Tibial nerve (tissue), 4 donors: ENCODE measurements around the gene TMEM237. TPM values are rescaled to one million over a fixed set of nuclear protein-coding genes. Genes with fewer than 3 reads are reported as not detected.

Experiments
- DNase-seq, 2 donors: peaks; one replicate each; pipeline ENCODE4 v3.0.0-alpha.2; 2019; ENCODE audit warnings: low spot score in 2 of 2
- H3K27ac ChIP-seq, 4 donors: fragments of 200-600 bp; sonication (generic) in 3 of 4; one replicate each; pipeline ENCODE4 v1.5.1; 2017 to 2019; ENCODE audit warnings: mild to moderate bottlenecking in 1 of 4
- H3K27me3 ChIP-seq, 2 donors: fragments of 200-600 bp; sonication (generic) in 1 of 2; one replicate each; pipeline versions ENCODE4 v1.5.1 to v1.6.0; 2017 to 2019
- H3K36me3 ChIP-seq, 3 donors: fragments of 200-600 bp; sonication (generic); one replicate each; pipeline ENCODE4 v1.5.1; 2018 to 2019
- H3K4me1 ChIP-seq, 4 donors: fragments of 200-600 bp; sonication (generic) in 3 of 4; one replicate each; pipeline ENCODE4 v1.5.1; 2017 to 2019
- H3K4me3 ChIP-seq, 4 donors: fragments of 200-600 bp; sonication (generic) in 3 of 4; one replicate each; pipeline ENCODE4 v1.5.1; 2017 to 2019; ENCODE audit warnings: mild to moderate bottlenecking in 1 of 4, moderate library complexity in 1 of 4
- H3K9me3 ChIP-seq, 4 donors: fragments of 200-600 bp; sonication (generic) in 3 of 4; one replicate each; pipeline ENCODE4 v1.5.1; 2017 to 2019
- CTCF ChIP-seq, 5 experiments: fragments of 200-600 bp in 3 of 5; fragments of 450-650 bp in 2 of 5; sonication (generic) in 3 of 5; IDR thresholded peaks; one replicate each; pipeline ENCODE4 v1.5.1; 2016 to 2019; ENCODE audit warnings: antibody characterized with exemption in 5 of 5, mild to moderate bottlenecking in 3 of 5, moderate library complexity in 2 of 5
- EP300 ChIP-seq, 2 donors: sonication (generic); formaldehyde crosslinking; IDR thresholded peaks; one replicate each; pipeline ENCODE4 v1.6.1; 2017; ENCODE audit warnings: antibody characterized with exemption in 2 of 2, mild to moderate bottlenecking in 1 of 2
- POLR2A ChIP-seq, 2 donors: fragments of 450-650 bp; IDR thresholded peaks; one replicate each; pipeline ENCODE4 v1.6.1; 2017; ENCODE audit warnings: antibody characterized with exemption in 2 of 2, mild to moderate bottlenecking in 2 of 2, moderate library complexity in 2 of 2
- WGBS, 2 donors: methylation state at CpG; one replicate each; pipeline ENCODE4 v1.1.5; 2018; 5-methylcytosine and 5-hydroxymethylcytosine counted together
- total RNA-seq, 4 donors: library from RNA; depleted of rRNA; stranded (reverse); fragments of >200 nt; gene quantifications; one replicate each; pipeline ENCODE4 v1.1.0, GENCODE V29; 2016

The TMEM237 gene
- total RNA-seq, 4 donors from 2014 or later: 7.2 to 32.1 (median 21.1) TPM

- no peak for DNase-seq
- no peaks in the 10 kb centered on the region for H3K27me3 ChIP-seq
- H3K36me3 ChIP-seq: no peaks in the 10 kb centered on the region
- H3K4me1 ChIP-seq: peaks cover 0 to 19% (median 0%) of the 10 kb centered on the region in 4 donors
- H3K27ac ChIP-seq: no peak overlapping the region
- WGBS, 2 donors: 49 to 61% methylated on average over 5 of the region's 5 CpGs
- H3K9me3 ChIP-seq: no peaks in the 10 kb centered on the region
- no peak overlapping the region for H3K4me3 ChIP-seq
- TF ChIP-seq POLR2A (IDR thresholded peaks at IDR 0.05): no peak
- TF ChIP-seq CTCF (IDR thresholded peaks at IDR 0.05): no peak
- TF ChIP-seq EP300 (IDR thresholded peaks at IDR 0.05): no peak
These were observed 11.5 kb upstream of the TMEM237 start for GRCh38 chr2:201654616-201655384.

DNA sequence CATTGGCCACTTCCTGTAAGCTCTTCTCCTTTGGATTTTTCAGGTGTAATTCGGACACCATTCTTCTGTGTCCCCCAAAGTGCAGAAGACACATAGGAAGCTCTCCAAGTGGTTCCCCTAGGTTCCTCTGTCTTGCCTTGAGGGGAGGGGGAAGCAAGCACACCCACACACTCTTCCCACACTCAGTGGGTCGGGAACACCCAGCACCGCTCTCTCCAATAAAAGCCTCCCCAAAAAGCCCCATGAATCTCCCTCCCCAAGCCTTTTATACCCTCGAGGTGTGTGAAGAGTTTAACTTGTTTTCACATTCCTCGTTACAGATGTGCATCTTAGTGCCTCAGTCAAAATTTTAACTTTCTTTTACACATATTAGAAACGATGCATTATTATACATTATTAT is 9.9 kb upstream of the TMEM237 start:
- Histone ChIP-seq H3K9me3 (no peaks in the 10 kb centered on the region), H3K4me3 (no peak overlapping the region), H3K27me3 (no peaks in the 10 kb centered on the region), H3K4me1 (peaks cover 0 to 19% (median 0%) of the 10 kb centered on the region in 4 donors), H3K36me3 (no peaks in the 10 kb centered on the region), H3K27ac (peak overlapping the region in 2 of 4 donors; percentile 39 to 69)
- 73 to 86% methylated on average over 6 of the region's 6 CpGs for WGBS, 2 donors
- TF ChIP-seq CTCF (IDR thresholded peaks at IDR 0.05) (no peak), EP300 (IDR thresholded peaks at IDR 0.05) (no peak), POLR2A (IDR thresholded peaks at IDR 0.05) (no peak)
- DNase-seq: no peak

DNA sequence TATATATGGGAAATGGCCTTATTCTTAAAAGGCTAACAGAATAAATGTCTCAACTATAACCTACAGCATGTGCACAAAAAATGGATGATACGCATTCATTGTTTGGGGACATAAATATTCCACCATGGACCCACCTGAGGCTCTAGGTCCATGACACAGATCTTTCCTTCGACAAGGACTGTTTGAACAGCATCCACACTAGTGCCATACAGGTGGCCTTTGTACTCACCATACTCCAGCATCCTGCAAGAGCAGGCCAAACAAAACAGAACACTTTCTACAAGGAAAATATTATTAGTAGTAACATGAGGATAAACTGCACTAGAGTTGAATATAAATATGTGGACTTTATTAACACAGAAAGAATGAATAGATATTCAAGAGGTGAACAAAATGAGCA is 6.1 kb upstream of the TMEM237 start:
- WGBS, 2 donors: 89 to 90% methylated on average over 2 of the region's 2 CpGs
- no peak overlapping the region for H3K4me3 ChIP-seq
- no peak for TF ChIP-seq CTCF (IDR thresholded peaks at IDR 0.05)
- no peak for TF ChIP-seq POLR2A (IDR thresholded peaks at IDR 0.05)
- no peak for TF ChIP-seq EP300 (IDR thresholded peaks at IDR 0.05)
- no peaks in the 10 kb centered on the region for H3K27me3 ChIP-seq
- DNase-seq: no peak
- H3K4me1 ChIP-seq: peaks cover 0 to 13% (median 0%) of the 10 kb centered on the region in 4 donors
- H3K27ac ChIP-seq: no peak overlapping the region
- H3K36me3 ChIP-seq: no peaks in the 10 kb centered on the region
- no peaks in the 10 kb centered on the region for H3K9me3 ChIP-seq

DNA sequence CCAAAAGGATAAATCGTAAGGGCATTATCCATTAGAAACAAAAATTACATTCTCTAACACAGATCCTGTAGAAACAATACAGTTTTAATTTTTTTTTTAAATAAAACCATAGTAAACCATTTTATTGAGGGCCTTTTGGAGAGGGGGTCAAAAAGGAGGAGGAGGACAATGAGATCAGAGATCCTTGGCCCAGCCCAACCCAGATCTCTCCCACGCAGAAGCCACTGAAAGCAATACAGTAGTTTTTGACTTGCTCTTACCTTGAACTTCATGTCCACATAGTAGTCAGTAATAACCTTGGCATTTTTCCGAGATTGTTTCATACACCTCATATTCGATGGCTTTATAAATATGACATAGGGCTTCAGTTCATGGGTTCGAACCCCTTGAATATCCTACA is 4.1 kb upstream of the TMEM237 start:
- TF ChIP-seq CTCF (IDR thresholded peaks at IDR 0.05) (no peak), POLR2A (IDR thresholded peaks at IDR 0.05) (no peak), EP300 (IDR thresholded peaks at IDR 0.05) (no peak)
- 90 to 91% methylated on average over 5 of the region's 5 CpGs for WGBS, 2 donors
- no peaks in the 10 kb centered on the region for H3K9me3 ChIP-seq

DNA sequence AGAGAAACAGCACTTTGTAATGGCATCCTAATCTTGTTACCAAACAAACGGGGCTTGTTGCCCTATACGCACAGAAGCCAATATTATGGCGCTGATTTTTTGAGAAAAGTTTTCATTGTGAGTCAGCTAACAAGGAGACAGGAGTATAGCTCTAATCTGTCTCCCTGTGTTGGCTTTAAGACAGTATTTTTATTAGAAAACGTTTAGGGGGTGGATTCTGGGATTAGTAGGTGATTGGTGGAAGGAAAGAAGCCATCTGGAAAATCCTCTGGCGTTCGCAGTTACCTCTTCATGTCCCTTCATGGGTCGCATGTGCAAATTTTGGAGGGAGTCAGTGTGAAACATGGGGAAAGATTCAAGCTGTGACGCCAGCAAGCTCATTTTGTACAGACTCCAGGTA is 698 bp upstream of the TMEM237 start:
- H3K36me3 ChIP-seq: peaks cover 0 to 3% (median 0%) of the 10 kb centered on the region in 3 donors
- peak overlapping the region; percentile 76 to 98 (median 83) for H3K4me3 ChIP-seq
- no peaks in the 10 kb centered on the region for H3K9me3 ChIP-seq
- peak in 1 of 2 donors; percentile 32 for DNase-seq
- 34 to 42% methylated on average over 8 of the region's 8 CpGs for WGBS, 2 donors
- no peaks in the 10 kb centered on the region for H3K27me3 ChIP-seq
- H3K27ac ChIP-seq: peak overlapping the region; percentile 90 to 98 (median 94)
- H3K4me1 ChIP-seq: peaks cover 0 to 19% (median 0%) of the 10 kb centered on the region in 4 donors
- no peak for TF ChIP-seq EP300 (IDR thresholded peaks at IDR 0.05)
- TF ChIP-seq CTCF (IDR thresholded peaks at IDR 0.05): no peak
- TF ChIP-seq POLR2A (IDR thresholded peaks at IDR 0.05): peak in 1 of 2 donors; percentile 27

More for the DNA sequence above, 4.1 kb upstream of the TMEM237 start:
- Histone ChIP-seq H3K4me3 (no peak overlapping the region), H3K27ac (no peak overlapping the region), H3K27me3 (no peaks in the 10 kb centered on the region), H3K36me3 (no peaks in the 10 kb centered on the region), H3K4me1 (peaks cover 0 to 18% (median 0%) of the 10 kb centered on the region in 4 donors)
- DNase-seq: no peak
